ENCODE data around the gene BRCA2. TPM values are rescaled to one million over a fixed set of nuclear protein-coding genes. Genes with fewer than 3 reads are reported as not detected.

BRCA2 gene
- total and polyA plus RNA-seq, 9 of the 15 experiments (the other 6 are each of a cell fraction or from before 2014, with no cell fraction given), result 4.1 to 17.3 (median 5.8) TPM

GRCh38 chr13:32428581-32429432 is 113.5 kb downstream of the BRCA2 start:
- no peak overlapping the region for H3K4me2 ChIP-seq (ENCODE audit: insufficient read depth, low read length)
- CTCF ChIA-PET (ENCODE audit: low intra/inter-chr PET ratio), result no interaction called here
- H4K20me1 ChIP-seq (replicated peaks; ENCODE audit: control insufficient read depth, insufficient read depth, low read length), result no peaks in the 10 kb centered on the region
- H3K9me3 ChIP-seq (replicated peaks; ENCODE audit: control insufficient read depth, insufficient read depth, low read depth, low read length), result no peaks in the 10 kb centered on the region; the same call in none of the 2 replicates
- FAIRE-seq, result no peak
- WGBS (ENCODE audit: insufficient coverage, low coverage, missing lambda C conversion rate), result 72% methylated on average over 8 of the region's 9 CpGs
- POLR2A ChIA-PET, result interaction anchor here (0.6 to 1.8 kb wide), 2 partner anchors 12 to 1065 kb away, joined by 3 to 5 read pairs; no protein-coding TSS in a partner anchor
- no peak overlapping the region for H3K4me3 ChIP-seq
- no peak for ATAC-seq
- H3K9me1 ChIP-seq (ENCODE audit: control insufficient read depth, insufficient read depth, low read length), result no peaks in the 10 kb centered on the region
- H2AFZ ChIP-seq (ENCODE audit: low read depth, low read length), result no peak overlapping the region
- H3K36me3 ChIP-seq (ENCODE audit: control insufficient read depth, insufficient read depth, low read length), result no peaks in the 10 kb centered on the region
- no peak overlapping the region for H3K9ac ChIP-seq (ENCODE audit: insufficient read depth in 1 of 2, low read depth in 2 of 2, low read length in 2 of 2)
- TF ChIP-seq ZEB2 (IDR thresholded peaks at IDR 0.05) (no peak), PHTF2 (CRISPR knock-in tag; IDR thresholded peaks at IDR 0.05) (no peak), SRSF9 (IDR thresholded peaks at IDR 0.05; ENCODE audit: borderline replicate concordance, low read depth, low read length) (no peak)
- no peaks in the 10 kb centered on the region for H3K27me3 ChIP-seq (ENCODE audit: control insufficient read depth in 2 of 2, insufficient read depth in 2 of 2, low read length in 2 of 2)
- intact Hi-C loops (cut with micrococcal nuclease), result no loop called here
- no peak overlapping the region for H3K27ac ChIP-seq (ENCODE audit: extremely low read depth, low read depth, low read length)
- peaks cover 0 to 4% of the 10 kb centered on the region in 2 experiments; a peak in 3 of 5 replicates for H3K4me1 ChIP-seq (replicated peaks in 1 of 2; ENCODE audit: control insufficient read depth in 2 of 2, insufficient read depth in 2 of 2, low read length in 2 of 2)
- in situ Hi-C loops (cut with MboI), result no loop called here
- no peaks in the 10 kb centered on the region for H3K79me2 ChIP-seq (ENCODE audit: control insufficient read depth, insufficient read depth, low read length)
- DNase-seq (ENCODE audit: extremely low read depth in 1 of 4, low spot score in 3 of 4), result no peak
- BruUV-seq (replicated peaks), result no TSS peak

- H3K4me1 ChIP-seq (replicated peaks in 1 of 2; ENCODE audit: control insufficient read depth in 2 of 2, insufficient read depth in 2 of 2, low read length in 2 of 2), result no peaks in the 10 kb centered on the region
- no peak overlapping the region for H3K4me2 ChIP-seq (ENCODE audit: insufficient read depth, low read length)
- no peak overlapping the region for H3K4me3 ChIP-seq
- no peak for TF ChIP-seq CEBPB (tag; IDR thresholded peaks at IDR 0.05)
- peak; percentile 66; the same call in 1 of the 2 replicates for TF ChIP-seq ZNF121 (CRISPR knock-in tag; conservative IDR thresholded peaks at IDR 0.05)
- DNase-seq (ENCODE audit: extremely low read depth in 1 of 4, low spot score in 3 of 4) (no peak), ATAC-seq (no peak), FAIRE-seq (no peak)
- H3K9ac ChIP-seq (ENCODE audit: insufficient read depth in 1 of 2, low read depth in 2 of 2, low read length in 2 of 2), result no peak overlapping the region
- WGBS (ENCODE audit: insufficient coverage, low coverage, missing lambda C conversion rate), result 75% methylated on average over 6 of the region's 6 CpGs
- BruUV-seq (replicated peaks), result no TSS peak
- H3K27ac ChIP-seq (ENCODE audit: extremely low read depth, low read depth, low read length), result no peak overlapping the region
- no peaks in the 10 kb centered on the region for H3K9me1 ChIP-seq (ENCODE audit: control insufficient read depth, insufficient read depth, low read length)
- no peaks in the 10 kb centered on the region for H3K36me3 ChIP-seq (ENCODE audit: control insufficient read depth, insufficient read depth, low read length)
- ChIA-PET POLR2A (interaction anchor here (1.0 to 1.8 kb wide), 2 partner anchors 11 to 19 kb away, joined by 3 to 5 read pairs; no protein-coding TSS in a partner anchor), CTCF (ENCODE audit: low intra/inter-chr PET ratio) (no interaction called here)
- in situ Hi-C loops (cut with MboI), result no loop called here
- no peak overlapping the region for H2AFZ ChIP-seq (ENCODE audit: low read depth, low read length)
- no peaks in the 10 kb centered on the region for H3K27me3 ChIP-seq (ENCODE audit: control insufficient read depth in 2 of 2, insufficient read depth in 2 of 2, low read length in 2 of 2)
- intact Hi-C loops (cut with micrococcal nuclease), result no loop called here
- H3K9me3 ChIP-seq (replicated peaks; ENCODE audit: control insufficient read depth, insufficient read depth, low read depth, low read length), result no peaks in the 10 kb centered on the region; the same call in none of the 2 replicates
- no peaks in the 10 kb centered on the region for H3K79me2 ChIP-seq (ENCODE audit: control insufficient read depth, insufficient read depth, low read length)
- H4K20me1 ChIP-seq (replicated peaks; ENCODE audit: control insufficient read depth, insufficient read depth, low read length), result no peaks in the 10 kb centered on the region
These were observed 114.2 kb downstream of the BRCA2 start for GRCh38 chr13:32429433-32429909.
